GM19328 (cell line): ENCODE data around the gene HHAT.
"Not testable (repeated sequence)": the region's sequence is repeated elsewhere in the genome, so short reads cannot be mapped to it uniquely, and the experiment has no call there.

Experiments used
- ATAC-seq: cut with Tn5 transposase; IDR thresholded peaks from one replicate; pipeline ENCODE4 v1.9.1; 2021; ENCODE audit warnings: mild to moderate bottlenecking, moderate library complexity; ENCODE audit not compliant: unreplicated experiment

HHAT gene

DNA sequence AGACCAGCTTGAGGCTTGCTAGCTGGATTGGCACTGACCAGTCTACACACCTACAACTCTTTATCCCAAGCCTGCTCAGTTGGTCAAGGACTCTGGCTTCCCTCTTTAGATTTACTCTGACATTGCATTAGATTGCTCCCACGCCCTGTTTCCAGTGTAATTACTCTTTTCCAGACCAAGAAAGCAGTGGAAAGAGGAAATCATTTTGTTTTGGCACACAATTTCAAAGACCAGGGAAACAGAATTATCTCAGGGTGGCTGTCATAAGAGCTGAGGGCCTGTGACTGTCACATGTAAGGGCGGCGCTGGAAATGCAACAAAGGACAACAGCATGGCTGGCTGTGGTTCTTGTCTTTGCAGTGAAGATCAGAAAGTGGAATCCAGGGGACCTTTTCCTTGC lies 302.7 kb downstream of the HHAT start:
- no peak for ATAC-seq

- ATAC-seq, result no peak
Observed at GRCh38 chr1:210633140-210633539, 304.4 kb downstream of the HHAT start.

GRCh38 chr1:210633636-210634035 lies 304.9 kb downstream of the HHAT start:
- no peak for ATAC-seq

DNA sequence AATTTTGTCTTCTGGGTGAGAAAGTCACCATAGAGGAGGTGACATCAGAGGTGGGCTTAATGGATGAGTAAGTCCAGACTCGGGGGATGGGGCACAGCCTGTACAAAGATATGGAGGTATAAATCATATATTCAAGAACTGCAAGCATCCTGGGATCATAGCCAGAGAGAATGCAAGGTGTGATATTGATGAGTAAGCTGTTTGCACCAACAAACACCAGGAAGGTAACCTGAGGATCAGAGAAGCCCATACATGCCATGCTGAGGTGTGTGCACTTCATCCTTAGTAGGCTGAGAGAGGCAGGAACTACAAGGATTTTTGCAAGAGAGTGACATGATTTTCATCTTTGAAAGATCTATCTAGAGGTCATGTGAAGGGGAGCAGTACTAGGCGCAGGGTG lies 306.4 kb downstream of the HHAT start:
- ATAC-seq, result no peak

- no peak for ATAC-seq
Observed at GRCh38 chr1:210641582-210641981, 312.9 kb downstream of the HHAT start.

DNA sequence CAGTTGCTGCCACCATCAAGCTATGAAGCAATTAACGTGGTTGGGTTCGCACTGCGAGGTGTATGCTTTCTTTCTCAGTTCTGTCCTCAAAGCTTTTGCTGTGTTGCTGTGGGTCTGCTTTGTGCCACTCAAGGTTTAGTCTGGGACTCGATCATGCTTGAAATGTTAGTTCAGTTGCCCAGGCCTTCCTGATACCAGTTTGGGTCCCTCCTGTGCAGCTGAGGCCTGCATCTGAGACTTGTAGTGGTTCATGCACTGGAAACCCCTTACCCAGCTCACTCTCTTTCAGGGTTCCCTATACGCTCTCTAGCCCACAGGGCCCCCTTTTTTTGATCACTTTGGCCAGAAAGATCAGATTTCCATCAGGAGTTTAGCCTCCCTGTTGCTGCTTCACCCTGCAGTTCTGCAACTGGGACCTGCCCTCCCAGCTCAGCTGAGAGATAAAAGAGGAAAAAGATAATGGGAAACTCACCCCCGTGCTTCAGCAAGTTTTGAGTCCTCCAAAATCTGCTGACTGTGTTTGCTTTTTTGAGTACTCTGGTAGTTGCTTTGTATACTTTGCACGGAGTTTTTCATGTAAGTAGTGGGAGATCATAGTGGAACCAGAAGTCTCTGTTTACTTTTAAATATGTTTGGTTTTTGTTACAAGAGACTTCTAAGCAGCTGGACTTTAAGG lies 317.0 kb downstream of the HHAT start:
- no peak for ATAC-seq

DNA sequence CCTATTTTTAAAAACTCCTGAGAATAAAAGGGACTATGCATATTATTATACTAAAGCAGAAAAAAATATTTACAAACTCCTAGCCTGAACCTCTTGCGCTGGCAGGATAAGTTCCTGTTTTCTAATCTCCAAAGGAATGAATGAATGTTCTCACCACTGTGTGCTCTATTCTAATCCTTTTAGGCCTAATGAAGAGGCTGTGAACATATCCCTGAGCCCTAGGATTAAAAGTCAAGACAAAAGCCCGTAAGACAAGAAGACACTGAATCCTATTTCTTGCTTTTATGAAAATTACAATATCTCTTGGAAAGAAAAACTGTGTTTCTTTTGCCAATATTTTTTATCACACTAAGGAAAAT lies 317.5 kb downstream of the HHAT start:
- ATAC-seq, result no peak

DNA sequence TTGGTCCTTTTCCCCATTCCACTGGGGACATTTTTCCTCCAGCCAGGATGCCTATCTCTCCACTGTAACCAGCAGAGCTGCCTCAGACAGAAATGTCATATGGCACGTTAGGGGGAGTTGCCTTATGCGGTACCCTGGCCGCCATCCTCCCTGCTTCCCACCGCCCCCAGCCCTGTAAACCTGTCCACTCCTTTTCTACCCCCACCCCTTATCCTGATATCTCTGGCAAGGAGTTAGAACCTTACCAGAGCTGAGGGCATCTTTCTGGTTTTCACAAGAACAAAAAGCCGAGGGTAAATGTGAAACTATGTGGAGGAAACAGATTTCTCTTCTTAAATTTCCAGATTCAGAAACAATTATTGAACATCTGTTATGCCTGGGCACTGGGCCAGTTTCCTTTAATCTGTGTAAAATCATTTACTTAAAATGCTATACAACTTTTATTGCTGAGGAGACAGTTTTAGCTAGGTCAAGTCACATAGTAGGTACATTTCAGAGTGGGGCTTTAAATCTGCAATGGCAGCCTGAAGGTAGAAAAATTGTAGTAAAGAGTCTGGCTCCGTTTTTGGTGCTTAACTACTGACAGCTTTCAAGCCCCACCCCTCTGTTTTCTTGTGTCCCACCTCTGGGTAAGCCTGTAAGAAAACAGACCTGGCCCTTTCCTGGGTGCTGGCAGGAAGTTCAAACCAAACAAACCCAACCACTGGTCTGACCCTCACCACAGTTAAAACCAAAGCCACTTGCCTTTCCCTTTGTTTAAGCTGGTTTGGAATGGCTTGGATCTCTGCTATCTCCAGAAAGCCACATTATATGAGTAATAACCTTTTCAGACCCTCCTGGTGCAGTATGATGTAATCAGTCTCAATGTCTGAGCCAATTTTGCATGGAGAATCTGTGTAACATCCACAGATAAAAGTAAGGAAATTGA lies 319.0 kb downstream of the HHAT start:
- ATAC-seq, result no peak

DNA sequence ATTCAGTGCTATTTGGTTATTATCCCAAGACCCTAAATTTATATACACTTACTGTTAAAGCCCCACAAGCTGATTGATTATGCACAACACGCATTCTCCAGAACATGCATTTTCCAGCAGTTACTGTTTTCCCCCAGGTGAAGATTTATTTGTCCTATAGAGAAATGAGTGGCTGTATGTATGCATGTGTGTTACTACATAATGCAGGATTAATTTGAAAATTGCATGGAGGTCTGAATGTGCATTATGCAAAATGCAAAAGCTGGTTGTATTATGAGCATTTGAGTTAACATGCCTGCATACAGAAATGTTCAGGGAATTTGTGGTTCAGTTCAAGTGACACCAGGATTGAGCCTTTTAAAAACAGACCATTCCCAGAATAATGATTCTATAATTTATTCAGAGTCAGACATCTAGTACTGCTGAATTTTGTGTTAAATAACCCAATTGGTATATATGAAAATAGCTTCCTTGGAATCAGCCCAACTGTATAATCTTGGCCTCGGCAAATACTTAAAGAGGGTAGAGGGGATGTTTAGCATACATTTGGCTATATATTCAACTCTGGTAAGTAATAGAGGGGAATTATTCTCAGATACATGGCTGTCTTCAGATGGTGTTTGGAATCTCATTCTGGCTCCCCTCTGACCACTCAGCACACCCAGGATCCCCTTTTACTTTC lies 320.0 kb downstream of the HHAT start:
- no peak for ATAC-seq

DNA sequence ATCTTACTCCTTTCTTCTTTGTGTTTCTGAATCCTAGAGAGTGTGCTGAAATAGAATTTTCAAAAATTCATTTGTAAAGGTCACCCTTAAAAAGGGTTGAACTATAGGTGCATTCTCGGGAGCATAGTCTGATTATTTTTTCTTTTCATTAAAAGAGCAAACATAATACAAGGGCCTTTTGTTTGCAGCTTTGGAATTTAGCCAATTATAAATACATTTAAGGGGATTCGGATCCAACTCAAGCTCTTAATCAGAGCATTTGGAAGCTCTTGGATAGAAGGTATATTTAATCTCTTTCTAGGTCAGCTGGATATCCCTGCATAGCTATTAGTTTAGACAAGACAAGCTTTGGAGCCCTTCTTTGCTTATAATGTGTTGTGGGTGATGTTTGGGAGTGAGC lies 321.7 kb downstream of the HHAT start:
- ATAC-seq, result no peak

- no peak for ATAC-seq
Observed at GRCh38 chr1:210652329-210652954, 323.7 kb downstream of the HHAT start.

DNA sequence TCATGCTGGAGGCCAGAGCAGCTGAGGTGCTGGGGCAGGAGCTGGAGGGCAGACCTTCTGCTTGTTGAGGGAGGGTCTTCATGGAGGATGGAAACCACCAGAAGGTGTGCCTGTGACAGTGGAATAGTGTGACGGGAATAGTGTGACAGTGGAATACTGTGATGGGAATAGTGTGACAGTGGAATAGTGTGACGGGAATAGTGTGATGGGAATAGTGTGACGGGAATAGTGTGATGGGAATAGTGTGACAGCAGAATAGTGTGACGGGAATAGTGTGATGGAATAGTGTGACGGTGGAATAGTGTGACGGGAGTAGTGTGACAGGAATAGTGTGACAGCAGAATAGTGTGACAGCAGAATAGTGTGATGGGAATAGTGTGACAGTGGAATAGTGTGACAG lies 325.1 kb downstream of the HHAT start:
- ATAC-seq, result no peak

DNA sequence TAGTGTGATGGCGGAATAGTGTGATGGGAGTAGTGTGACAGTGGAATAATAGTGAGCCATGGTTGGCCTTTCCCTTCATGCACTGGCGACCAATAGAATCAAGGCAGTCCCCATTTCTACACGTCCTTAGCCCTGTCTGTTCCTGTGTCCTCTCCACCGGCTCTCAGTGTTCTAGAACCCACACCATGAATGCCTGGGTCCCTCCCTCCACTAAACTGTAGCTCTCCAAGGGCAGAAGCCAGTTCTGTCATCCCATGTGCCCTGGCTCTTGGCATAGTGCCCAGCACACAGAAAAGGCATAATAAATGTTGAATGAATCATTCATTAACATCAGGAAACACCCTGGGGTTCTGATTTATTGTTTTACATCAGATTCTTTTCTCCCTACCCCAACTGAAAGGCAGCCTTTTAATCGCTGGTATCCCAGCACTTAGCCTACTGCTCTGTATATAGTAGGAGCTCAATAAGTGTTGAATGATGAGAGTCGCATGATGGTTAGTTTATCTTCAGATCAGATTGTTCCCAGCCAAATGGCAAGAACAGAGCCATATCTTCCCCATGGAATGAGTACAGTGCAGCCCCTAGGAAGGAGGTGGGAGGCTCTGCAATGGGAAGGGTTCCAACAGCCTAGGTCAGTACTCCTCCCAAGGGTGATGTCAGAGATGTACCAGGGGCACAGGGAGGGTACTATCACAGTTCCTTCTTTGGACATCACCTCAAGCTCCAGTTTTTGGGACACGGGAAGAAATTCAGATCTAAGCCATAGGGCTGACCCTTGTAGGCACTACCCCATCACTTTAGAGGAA lies 325.7 kb downstream of the HHAT start:
- ATAC-seq, result no peak

DNA sequence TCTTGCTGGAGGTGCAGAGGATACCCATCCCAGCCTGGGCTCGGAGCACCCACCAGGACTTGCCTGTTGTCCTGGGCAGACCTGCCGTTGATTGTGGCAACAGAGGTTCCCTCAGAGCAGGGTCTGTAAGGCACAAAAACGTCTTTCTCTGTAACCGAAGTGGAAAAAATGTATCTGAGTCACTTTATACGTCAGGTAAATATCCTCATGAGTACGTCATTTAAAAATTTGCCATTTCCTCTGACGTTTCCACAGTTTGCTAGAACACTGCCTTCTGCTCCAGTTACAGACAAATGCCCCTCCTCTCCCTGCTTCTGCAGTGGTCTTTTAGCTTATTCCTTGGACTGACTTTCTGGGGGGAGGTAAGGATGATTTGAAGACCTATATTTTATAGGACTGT lies 326.8 kb downstream of the HHAT start:
- no peak for ATAC-seq

GRCh38 chr1:210657806-210658205 lies 329.1 kb downstream of the HHAT start:
- no peak for ATAC-seq

DNA sequence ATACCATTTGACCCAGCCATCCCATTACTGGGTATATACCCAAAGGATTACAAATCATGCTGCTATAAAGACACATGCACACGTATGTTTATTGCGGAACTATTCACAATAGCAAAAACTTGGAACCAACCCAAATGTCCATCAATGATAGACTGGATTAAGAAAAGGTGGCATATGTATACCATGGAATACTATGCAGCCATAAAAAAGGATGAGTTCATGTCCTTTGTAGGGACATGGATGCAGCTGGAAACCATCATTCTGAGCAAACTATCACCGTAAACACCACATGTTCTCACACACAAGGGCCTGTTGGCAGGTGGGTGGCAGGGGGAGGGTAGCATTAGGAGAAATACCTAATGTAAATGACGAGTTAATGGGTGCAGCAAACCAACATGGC lies 332.8 kb downstream of the HHAT start:
- not testable (repeated sequence) for ATAC-seq

- ATAC-seq, result no peak
Observed at GRCh38 chr1:210662291-210663050, 333.8 kb downstream of the HHAT start.

DNA sequence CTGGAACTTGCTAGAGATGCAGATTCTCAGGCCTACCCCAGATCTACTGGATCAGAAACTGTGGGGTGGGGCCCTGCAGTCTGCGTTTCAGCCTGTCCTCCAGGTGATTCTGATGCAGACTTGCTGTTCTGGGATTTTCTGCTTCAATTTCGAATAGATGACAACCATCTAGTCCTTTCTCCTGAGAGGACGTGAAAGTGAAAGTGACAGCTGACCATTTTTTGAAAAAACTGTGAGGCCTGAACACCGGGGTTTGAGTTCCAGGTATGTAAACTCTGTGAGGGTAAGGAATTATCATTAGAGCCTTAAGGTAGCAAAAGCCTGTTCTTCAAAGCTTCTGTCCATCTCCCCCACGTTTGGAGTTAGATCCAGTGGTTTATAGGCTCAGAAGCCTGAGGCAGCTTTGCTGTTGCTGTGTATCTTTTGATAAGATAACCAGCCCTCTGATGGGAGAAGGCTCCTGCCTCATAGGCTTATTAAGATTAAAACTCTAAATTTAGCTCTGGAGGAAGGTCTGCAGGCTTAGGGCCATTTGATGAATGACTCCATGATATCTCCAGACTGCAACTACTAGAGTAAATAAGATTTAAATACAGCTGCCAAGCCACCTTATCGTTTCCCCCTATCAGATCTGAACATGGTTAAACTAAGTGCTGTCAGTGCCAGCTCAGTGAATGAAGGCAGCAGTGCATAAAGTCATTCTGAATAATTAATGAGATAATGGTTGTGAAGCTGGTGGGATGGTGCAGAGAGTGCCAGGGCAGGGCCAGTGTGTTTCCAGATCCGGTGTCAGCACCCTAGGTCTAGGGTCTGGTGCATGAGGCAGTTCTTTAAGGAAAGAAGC lies 335.2 kb downstream of the HHAT start:
- ATAC-seq, result no peak

DNA sequence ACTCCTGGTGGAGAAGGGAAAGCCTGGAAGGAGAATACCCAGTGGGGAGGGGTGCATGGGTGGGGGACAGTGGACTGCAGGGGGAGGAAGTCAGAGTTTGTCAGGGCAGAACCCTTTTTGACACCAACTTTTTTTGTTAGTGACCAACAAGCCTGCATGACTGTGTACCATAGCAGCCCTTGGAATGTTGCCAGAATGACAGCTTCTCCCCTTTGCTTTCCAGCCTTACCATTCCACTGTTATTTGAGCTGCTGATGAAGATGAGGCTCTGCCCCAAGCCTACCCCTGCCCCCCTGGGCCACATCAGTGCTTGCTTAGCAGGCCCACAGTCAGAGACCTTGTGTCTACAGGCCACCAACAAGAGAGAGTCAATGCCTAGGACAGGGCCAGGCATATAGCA lies 341.2 kb downstream of the HHAT start:
- ATAC-seq, result no peak
